ENCODE results near the gene TNNI2.

Gene TNNI2

DNA sequence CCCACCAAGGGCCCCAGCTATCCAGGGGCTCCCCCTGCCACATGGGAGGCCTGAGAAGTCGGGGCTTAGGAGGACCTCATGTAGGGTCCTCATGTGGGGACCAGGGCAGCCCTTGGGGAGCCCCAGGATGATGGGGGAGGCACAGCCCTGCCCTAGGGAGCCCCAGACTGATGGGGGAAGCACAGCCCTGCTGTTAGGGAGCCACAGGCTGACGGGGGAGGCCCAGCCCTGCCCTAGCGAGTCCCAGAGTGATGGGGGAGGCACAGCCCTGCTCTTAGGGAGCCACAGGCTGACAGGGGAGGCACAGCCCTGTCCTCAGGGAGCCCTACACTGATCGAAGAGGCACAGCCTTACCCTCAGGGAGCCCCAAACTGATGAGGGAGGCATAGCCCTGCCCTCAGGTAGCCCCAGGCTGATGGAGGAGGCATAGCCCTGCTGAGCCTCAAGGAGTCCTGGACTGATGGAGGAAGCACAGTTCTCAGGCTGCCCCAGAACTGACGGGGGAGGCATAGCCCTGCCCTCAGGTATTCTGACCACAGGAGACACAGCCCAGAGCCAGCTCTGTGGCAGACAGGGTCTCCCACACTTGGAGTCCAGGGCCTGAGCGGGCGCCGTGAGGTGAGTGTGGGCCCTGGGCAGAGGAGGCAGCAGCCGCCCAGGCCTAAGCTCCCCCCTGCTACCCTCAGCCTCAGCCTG is 42.1 kb downstream of the TNNI2 start:
- TF ChIP-seq SIN3A (IDR thresholded peaks at IDR 0.05; ENCODE audit: borderline replicate concordance, insufficient read depth, low read length): no peak
- no peak for TF ChIP-seq FOXP2 (optimal IDR thresholded peaks at IDR 0.05; ENCODE audit: borderline replicate concordance, extremely low read depth, extremely low read length, insufficient read depth)
- 0 out of 2 replicates have a peak, but pooled peaks have one; percentile 41 for TF ChIP-seq POLR2AphosphoS5 (IDR thresholded peaks at IDR 0.05; ENCODE audit: low read depth, low read length)
- TF ChIP-seq, protein P1, sequence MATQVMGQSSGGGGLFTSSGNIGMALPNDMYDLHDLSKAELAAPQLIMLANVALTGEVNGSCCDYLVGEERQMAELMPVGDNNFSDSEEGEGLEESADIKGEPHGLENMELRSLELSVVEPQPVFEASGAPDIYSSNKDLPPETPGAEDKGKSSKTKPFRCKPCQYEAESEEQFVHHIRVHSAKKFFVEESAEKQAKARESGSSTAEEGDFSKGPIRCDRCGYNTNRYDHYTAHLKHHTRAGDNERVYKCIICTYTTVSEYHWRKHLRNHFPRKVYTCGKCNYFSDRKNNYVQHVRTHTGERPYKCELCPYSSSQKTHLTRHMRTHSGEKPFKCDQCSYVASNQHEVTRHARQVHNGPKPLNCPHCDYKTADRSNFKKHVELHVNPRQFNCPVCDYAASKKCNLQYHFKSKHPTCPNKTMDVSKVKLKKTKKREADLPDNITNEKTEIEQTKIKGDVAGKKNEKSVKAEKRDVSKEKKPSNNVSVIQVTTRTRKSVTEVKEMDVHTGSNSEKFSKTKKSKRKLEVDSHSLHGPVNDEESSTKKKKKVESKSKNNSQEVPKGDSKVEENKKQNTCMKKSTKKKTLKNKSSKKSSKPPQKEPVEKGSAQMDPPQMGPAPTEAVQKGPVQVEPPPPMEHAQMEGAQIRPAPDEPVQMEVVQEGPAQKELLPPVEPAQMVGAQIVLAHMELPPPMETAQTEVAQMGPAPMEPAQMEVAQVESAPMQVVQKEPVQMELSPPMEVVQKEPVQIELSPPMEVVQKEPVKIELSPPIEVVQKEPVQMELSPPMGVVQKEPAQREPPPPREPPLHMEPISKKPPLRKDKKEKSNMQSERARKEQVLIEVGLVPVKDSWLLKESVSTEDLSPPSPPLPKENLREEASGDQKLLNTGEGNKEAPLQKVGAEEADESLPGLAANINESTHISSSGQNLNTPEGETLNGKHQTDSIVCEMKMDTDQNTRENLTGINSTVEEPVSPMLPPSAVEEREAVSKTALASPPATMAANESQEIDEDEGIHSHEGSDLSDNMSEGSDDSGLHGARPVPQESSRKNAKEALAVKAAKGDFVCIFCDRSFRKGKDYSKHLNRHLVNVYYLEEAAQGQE (IDR thresholded peaks at IDR 0.05; ENCODE audit: insufficient read depth in 1 of 2, low read depth in 2 of 2, low read length in 2 of 2): no peak
- no peak for TF ChIP-seq TAF1 (IDR thresholded peaks at IDR 0.05; ENCODE audit: borderline replicate concordance, insufficient read depth, low read length)

GRCh38 chr11:1881442-1882264 is 42.9 kb downstream of the TNNI2 start:
- TF ChIP-seq FOXP2 (optimal IDR thresholded peaks at IDR 0.05; ENCODE audit: borderline replicate concordance, extremely low read depth, extremely low read length, insufficient read depth) (no peak), SIN3A (IDR thresholded peaks at IDR 0.05; ENCODE audit: borderline replicate concordance, insufficient read depth, low read length) (no peak), TAF1 (IDR thresholded peaks at IDR 0.05; ENCODE audit: borderline replicate concordance, insufficient read depth, low read length) (peak; percentile 33; the same call in 1 of the 2 replicates), POLR2AphosphoS5 (IDR thresholded peaks at IDR 0.05; ENCODE audit: low read depth, low read length) (peak; percentile 63; the same call in 1 of the 2 replicates)
- TF ChIP-seq, protein P1 (IDR thresholded peaks at IDR 0.05; ENCODE audit: insufficient read depth in 1 of 2, low read depth in 2 of 2, low read length in 2 of 2): 0 out of 4 replicates have a peak, but pooled peaks of 1 of the 2 experiments have one; percentile 22

DNA sequence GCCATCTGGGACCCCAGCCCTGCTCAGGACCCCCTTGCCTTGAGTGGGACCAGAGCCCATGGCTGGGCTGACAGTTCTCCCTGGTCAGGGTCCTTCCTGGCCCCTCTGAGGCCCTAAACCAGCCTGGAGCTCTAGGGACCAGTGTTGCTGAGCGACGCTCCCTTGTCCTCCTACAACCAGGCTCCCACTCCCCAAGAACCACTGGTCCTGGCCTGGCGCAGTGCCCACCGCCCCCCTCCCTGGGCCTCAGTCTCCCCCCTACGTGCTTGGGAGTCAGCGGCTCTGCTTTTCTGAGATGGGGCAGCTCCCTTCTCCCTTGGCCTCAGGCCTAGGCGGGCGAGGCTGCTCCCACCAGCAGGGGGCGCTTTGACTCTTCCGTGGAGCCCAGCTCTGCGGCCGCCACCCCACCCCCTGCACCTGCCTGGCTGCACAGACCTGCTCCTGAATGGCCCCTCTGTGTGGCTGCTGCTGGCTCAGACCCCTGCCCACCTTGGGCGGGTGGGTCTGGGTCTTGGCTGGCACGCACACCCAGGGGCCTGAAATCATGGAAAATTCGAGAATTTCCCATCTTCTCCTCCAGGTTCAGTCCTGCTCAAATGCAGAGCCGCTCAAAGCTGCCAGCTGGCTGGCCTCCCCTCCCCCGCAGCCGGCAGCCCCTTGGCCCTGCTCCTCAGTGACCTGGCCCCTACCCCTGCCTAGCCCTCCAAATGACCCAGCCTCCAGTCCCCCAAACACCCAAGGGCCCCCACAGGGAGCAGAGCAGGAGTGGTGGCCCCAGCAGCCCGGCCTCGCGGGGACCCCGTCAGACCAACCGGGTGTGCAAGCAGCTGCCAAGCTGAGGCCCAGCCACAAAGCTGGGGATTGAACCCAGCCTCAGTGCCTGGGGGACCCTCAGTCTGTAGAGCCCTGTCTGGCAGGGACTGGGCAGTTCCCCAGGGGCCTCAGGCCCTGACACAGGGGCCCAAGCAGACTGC is 43.8 kb downstream of the TNNI2 start:
- TF ChIP-seq POLR2AphosphoS5 (IDR thresholded peaks at IDR 0.05; ENCODE audit: low read depth, low read length): no peak; the same call in none of the 2 replicates
- TF ChIP-seq, protein P1 (IDR thresholded peaks at IDR 0.05; ENCODE audit: insufficient read depth in 1 of 2, low read depth in 2 of 2, low read length in 2 of 2): peak in 1 of 2 experiments; percentile 26; a peak in 1 of 4 replicates
- peak; percentile 67; the same call in 1 of the 2 replicates for TF ChIP-seq TAF1 (IDR thresholded peaks at IDR 0.05; ENCODE audit: borderline replicate concordance, insufficient read depth, low read length)
- TF ChIP-seq FOXP2 (optimal IDR thresholded peaks at IDR 0.05; ENCODE audit: borderline replicate concordance, extremely low read depth, extremely low read length, insufficient read depth): no peak
- TF ChIP-seq SIN3A (IDR thresholded peaks at IDR 0.05; ENCODE audit: borderline replicate concordance, insufficient read depth, low read length): peak; percentile 71; the same call in 1 of the 2 replicates

All from PFSK-1 (cell line).